ENCODE results near the gene KLF3.

Gene KLF3

GRCh38 chr4:38704622-38705154 is 40.7 kb downstream of the KLF3 start:
- DNase-seq: no peak

DNA sequence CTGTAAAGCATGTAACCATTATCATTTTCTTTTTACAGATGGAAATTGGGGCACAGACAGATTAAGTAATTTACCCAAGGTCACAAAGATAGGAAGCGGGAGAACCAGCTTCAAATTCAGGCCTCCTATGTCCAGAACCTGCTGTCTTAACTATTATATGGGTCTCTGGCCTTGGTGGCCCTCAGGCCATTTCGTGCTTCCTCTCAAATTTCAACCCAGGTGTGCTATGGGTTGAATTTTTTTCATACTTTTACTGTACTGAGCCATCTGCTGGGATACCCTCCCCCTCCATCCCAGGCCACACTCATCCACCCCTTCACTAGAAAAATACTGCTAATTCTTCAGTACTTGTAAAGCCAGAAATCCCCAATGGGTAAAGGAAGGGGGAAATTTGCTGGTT is 42.3 kb downstream of the KLF3 start:
- no peak for DNase-seq

DNA sequence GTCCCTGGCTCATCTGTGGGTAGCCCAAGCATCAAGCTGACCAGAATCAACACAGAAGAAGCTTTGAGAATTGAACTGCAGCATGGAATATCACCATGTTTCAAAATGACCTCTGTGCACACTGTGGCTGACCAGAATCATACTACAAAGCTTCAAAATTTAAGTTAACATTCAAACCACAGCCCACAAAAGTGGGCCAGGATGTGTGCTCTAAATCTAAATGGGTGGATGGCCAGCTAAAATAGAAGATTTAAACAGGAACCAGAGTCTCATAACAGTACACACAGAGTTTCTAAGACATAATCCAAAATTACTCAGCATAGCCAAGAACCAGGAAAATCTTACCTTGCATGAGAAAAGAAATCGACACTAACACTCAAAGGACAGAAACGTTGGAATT is 46.1 kb downstream of the KLF3 start:
- no peak for DNase-seq

DNA sequence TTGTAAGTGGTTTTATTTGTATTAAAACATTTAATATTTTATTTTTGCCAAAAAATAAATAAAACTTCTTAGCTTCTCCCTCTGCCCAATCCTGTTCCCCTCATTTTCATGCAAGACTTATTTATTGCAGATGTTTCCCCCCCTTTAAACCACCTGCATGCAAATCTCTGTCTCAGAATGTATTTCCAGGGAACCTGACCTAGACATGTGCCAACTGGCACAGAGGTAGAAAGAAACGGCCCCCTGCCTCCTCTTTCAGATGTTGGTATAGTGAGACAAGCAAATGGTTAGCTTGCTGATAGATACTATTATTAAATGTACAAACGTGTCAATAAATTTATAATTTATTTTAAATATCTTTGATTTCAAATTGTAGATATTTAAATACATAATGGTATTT is 47.1 kb downstream of the KLF3 start:
- DNase-seq: no peak

GRCh38 chr4:38715050-38715449 is 51.1 kb downstream of the KLF3 start:
- no peak for DNase-seq

GRCh38 chr4:38716256-38716655 is 52.3 kb downstream of the KLF3 start:
- DNase-seq: no peak

- DNase-seq: no peak
These were observed 53.6 kb downstream of the KLF3 start for GRCh38 chr4:38717604-38718003.

DNA sequence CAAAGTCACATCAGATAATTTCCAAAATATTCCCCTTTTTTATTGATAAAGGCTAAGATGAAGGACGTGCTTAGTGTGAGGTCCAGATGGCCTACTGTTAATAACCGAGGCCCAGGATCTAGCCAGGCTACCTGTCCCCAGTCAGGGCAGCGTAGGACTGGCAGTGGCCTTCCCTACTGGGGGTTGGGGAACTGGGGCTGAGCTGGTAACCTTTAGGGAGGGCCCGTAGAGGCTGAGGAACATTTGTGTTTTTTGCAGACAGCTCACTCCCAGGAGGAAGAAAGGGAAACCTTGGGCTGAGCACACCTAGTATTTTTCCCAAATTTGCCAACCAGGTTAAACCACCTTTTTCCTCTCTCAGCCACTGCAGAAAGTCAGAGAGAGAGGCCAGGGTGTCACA is 59.1 kb downstream of the KLF3 start:
- no peak for DNase-seq

DNA sequence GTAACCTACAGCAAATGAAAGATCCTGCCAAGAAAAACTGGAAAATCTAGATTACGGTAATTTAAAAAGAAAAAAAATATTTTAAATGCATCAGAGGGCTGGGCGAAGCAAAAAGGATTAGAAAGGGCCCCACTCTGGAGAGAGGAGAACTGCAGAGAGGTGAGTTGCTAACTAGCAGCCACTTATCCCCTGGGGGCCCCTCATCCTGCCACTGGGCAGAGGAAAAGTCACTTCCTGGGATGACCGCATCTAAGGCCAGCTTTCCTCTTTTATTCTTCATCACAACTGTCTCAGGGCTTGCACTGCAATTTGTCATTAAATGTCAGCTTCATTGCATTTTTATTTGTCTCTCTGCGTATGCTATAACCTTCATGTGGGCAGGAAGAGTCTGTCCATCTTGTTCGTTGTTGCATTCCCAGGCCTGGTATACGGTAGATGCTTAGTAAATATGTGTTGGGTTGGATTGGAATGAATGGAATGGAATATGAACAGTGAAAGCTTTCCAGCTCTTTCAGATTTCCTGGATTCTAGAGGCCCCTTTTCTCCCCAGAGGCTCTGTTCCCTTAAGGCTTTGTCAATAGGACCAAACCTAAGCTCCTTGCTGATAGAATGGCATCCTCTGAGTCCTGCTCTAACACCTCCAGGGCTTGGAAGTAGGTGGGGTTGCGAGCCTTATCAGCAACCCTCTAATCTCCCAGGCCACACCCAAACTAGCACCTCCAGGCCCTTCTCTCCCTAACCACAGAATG is 59.9 kb downstream of the KLF3 start:
- no peak for DNase-seq

GRCh38 chr4:38724475-38724808 is 60.4 kb downstream of the KLF3 start:
- no peak for DNase-seq

- no peak for DNase-seq
These were observed 64.7 kb downstream of the KLF3 start for GRCh38 chr4:38728631-38729141.

DNA sequence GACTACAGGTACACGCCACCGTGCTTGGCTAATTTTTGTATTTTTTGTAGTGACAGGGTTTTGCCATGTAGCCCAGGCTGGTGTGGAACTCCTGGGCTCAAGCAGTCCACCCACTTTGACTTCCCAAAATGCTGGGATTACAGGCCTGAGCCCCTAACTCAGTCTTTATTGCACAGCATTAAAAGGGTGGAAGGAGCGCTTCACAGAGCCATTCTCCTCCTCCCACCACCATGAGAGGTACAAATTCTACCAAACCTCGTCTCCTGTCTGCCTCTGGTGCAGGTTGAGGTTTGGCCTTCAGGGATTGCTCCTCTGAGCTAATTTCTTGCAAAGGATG is 66.5 kb downstream of the KLF3 start:
- no peak for DNase-seq

DNA sequence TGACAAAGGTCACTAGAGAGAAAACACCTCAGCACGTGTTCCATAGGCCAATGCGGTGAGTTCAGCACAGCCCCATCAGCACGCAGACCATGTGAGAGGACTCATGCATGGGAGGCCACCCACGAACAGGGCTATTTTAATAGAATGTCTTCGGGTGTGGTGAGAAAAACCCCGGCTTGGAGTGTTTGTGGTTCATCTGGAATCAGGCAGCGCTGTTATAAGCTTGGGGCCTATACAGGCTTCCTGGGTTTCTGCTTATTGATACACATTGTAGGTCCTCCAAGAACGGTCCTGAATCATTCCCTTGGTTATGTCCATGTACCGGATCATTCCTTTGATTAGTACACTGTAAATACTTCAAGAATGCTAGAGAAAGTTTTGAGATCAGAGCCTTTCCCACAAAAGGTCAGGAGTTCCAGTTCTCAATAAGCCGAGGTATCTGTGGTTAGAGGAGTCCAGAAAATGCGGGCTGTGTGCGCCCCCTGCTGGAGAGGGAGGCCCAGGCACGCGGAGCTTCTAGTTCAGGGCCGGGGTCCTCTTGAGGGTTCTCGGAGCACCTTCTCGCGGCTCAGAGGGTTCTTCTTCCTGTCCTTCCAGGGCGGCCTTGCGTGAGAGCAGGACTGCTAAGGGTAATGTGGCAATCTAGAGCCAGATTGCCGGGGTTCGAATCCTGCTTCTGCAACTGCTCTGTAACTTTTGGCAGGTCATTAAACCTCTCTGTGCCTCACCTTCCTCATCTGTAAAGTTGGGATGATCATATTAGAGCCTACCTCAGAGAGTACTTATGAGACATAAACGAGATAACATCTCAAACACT is 67.0 kb downstream of the KLF3 start:
- DNase-seq: no peak

DNA sequence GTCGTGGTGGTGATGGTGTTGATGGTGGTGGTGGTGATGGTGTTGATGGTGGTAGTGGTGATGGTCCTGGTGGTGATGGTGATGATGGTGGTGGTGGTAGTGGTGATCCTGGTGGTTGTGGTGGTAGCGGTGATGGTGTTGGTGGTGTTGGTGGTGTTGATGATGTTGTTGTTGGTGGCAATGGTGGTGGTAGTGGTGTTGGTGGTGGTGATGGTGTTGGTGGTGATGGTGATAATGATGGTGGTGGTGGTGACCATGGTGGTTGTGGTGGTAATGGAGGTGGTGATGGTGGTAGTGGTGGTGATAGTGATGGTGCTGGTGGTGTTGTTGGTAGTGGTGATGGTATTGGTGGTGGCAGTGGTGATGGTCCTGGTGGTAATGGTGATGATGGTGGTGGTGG is 69.7 kb downstream of the KLF3 start:
- no peak for DNase-seq

GRCh38 chr4:38734446-38734845 is 70.4 kb downstream of the KLF3 start:
- no peak for DNase-seq

DNA sequence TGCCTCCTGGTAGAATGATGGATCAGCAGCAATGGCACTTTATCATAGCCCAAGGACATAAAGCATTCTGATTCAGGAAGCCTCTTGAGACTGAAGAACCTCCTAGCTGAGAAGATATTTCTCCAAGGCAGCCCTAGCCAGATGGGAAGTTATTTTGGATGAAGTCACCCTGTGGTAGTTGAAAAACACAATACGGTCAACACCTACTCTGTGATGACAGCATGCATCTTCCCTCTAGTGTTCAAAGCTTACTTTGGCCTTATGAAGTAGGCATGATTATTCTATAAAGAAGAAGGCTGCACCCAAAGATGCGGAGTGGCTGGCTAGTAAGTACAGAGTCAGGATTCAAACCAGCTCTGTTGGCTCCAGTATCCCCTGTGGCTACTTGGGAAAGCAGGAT is 70.9 kb downstream of the KLF3 start:
- no peak for DNase-seq

- DNase-seq: no peak
These were observed 71.9 kb downstream of the KLF3 start for GRCh38 chr4:38735870-38736269.

DNA sequence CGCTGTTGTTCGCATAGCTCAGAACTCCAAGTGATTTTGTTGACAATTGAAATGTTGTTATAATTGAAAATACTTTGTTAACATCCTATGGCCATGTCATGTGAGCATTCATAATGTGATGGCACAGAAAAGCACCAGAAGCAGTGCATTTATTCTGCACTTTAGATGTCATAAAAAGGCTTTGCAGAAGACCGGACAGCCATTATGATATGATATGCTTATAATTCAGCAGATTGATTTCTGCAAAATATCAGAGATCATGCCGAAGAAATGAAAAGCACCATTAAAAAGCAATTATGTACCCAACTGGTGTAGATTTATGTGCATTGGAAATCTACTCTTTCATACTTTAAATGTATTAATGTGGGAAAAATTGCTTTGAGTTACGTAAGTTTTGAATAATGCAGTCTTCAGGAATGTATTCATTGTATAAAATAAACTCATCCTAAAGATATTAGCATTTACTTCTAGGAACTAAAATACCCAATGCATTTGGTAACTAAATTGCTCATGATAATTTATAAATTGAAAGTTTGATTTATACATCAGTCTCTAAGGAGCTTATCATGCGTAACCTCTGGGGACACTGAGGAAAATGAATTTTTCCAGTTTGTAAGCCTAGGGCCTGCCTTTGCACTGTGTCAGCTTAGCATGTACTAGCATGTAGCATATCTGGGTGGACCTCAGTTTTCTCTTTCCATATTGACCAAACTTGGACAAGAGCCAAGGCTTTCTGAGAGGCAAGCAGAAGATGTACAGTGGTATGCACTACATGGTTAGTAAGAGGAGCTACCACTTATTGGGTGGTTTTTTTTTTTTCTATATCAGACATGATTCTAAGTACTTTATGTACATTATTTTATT is 75.2 kb downstream of the KLF3 start:
- DNase-seq: no peak

DNA sequence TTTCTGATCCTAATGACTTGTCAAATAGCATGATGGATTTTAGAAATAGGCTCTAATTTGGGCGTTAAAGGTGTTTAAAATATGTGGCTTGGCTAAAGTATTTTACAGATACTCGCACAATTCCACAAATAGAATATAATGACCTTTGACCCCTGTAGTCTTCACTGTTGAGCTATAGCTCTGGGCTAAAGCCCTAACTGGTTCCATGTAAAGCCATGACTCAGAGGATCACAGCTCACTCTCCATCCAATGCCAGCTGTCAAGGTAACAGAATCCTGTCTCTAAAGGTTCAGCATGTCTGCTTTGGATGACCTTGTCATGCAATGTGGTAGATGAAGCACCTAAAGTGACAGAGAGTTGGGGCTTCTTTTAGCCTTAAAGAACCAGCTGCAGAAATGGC is 76.3 kb downstream of the KLF3 start:
- DNase-seq: no peak

DNA sequence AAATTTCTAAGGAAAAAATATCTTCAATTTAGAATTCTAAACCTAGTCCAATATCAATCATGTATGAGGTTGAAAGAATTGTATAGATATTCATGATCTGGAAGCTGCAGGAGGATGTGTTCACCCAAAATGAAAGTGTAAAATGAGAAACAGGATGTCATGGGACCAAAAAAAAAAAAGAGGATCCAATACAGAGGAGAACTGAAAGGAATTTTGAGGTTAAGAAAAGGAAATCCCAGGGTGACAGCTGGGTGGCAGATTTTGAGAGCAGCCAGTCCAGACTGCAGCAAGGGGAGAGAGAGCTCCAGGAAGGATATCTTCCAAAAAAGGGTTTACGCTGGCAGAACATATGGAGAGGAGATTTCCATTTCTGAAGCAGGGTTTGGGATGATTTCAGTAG is 79.9 kb downstream of the KLF3 start:
- DNase-seq: no peak

- DNase-seq: no peak
These were observed 81.9 kb downstream of the KLF3 start for GRCh38 chr4:38745881-38746280.

GRCh38 chr4:38747629-38748028 is 83.6 kb downstream of the KLF3 start:
- DNase-seq: no peak

DNA sequence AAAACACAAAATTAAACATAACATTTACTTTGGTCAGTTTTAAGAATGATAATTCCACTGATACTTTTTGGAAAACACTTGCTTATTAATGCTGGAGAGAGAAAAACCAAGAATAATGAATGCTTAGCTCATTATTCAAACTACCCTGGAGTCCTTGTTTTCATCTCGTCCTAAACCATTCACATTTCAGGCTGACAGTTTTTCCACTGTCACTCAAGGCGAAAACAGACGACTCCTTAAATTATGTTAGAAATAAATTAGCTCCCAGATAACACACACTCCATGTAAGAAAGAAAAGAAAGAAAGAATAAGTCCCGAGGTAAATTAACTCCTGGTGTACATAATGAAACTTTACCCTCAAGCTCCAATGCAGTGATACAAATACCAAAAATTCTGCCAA is 85.3 kb downstream of the KLF3 start:
- DNase-seq: no peak

Measured in cortex of kidney (tissue), 1 donor.